PC-3 (cell line): ENCODE measurements around the gene JCHAIN.

Experiments used
- EZH2 ChIP-seq: fragments of 300-600 bp; sonication (generic); IDR thresholded peaks from one replicate; pipeline ENCODE4 v1.6.1; 2017; ENCODE audit warnings: antibody characterized with exemption, mild to moderate bottlenecking, low read length; ENCODE audit not compliant: unreplicated experiment
- TF ChIP-seq, protein P1 (sequence below): fragments of 300-600 bp; sonication (generic); conservative IDR thresholded peaks from 2 replicates; pipeline ENCODE4 v1.5.1; 2017; ENCODE audit warnings: antibody characterized with exemption, low read depth, mild to moderate bottlenecking, low read length

DNA sequence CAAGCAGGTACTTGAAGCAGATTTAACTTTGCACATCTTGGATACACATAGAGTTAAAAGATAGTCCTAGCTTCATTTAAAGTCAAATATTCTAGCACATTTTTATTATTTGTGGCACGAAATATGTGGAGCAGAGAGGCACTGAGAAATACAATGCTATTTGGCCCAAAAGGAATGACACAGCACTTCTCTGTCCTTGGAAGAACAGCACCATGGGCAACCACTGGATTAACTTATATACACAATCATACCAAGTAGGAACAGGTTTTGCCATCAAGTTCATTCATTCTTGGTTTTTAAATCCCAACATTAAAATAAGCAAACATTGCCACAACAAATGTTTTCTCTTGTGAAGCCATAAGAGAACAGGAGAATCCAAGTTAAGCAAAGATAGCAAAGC lies 38.7 kb downstream of the JCHAIN start:
- TF ChIP-seq, protein P1, sequence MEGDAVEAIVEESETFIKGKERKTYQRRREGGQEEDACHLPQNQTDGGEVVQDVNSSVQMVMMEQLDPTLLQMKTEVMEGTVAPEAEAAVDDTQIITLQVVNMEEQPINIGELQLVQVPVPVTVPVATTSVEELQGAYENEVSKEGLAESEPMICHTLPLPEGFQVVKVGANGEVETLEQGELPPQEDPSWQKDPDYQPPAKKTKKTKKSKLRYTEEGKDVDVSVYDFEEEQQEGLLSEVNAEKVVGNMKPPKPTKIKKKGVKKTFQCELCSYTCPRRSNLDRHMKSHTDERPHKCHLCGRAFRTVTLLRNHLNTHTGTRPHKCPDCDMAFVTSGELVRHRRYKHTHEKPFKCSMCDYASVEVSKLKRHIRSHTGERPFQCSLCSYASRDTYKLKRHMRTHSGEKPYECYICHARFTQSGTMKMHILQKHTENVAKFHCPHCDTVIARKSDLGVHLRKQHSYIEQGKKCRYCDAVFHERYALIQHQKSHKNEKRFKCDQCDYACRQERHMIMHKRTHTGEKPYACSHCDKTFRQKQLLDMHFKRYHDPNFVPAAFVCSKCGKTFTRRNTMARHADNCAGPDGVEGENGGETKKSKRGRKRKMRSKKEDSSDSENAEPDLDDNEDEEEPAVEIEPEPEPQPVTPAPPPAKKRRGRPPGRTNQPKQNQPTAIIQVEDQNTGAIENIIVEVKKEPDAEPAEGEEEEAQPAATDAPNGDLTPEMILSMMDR = no peak
- TF ChIP-seq EZH2 = no peak
